Loucy (cell line): ENCODE measurements around the gene PHF20.

ENCODE experiments used
- H2AFZ ChIP-seq: fragments of 200-600 bp; sonication (generic); 2 replicates; pipeline ENCODE4 v1.6.0; 2016; ENCODE audit warnings: antibody characterized with exemption, mild to moderate bottlenecking, low read length, moderate library complexity
- H3F3A ChIP-seq: fragments of 200-600 bp; 2 replicates; pipeline ENCODE4 v1.6.0; 2016; ENCODE audit warnings: antibody characterized with exemption, low read depth, mild to moderate bottlenecking
- H3K27me3 ChIP-seq: fragments of 200-600 bp; sonication (generic); 2 replicates; pipeline ENCODE4 v1.6.1; 2014; ENCODE audit warnings: low read length, mild to moderate bottlenecking; ENCODE audit not compliant: insufficient read depth, poor library complexity, severe bottlenecking
- H3K36me3 ChIP-seq: fragments of 200-600 bp; sonication (generic); 2 replicates; pipeline ENCODE4 v1.6.1; 2016; ENCODE audit warnings: low read length; ENCODE audit not compliant: insufficient read depth
- H3K4me1 ChIP-seq: fragments of 200-600 bp; sonication (generic); 2 replicates; pipeline ENCODE4 v1.5.1; 2014; ENCODE audit warnings: low read length, mild to moderate bottlenecking; ENCODE audit not compliant: insufficient read depth, poor library complexity, severe bottlenecking
- H3K4me2 ChIP-seq: fragments of 200-600 bp; sonication (generic); 2 replicates; pipeline ENCODE4 v1.6.0; 2014; ENCODE audit warnings: antibody characterized with exemption, low read length, low read depth, mild to moderate bottlenecking; ENCODE audit not compliant: poor library complexity, severe bottlenecking
- H3K4me3 ChIP-seq: fragments of 200-600 bp; sonication (generic); 2 replicates; pipeline ENCODE4 v1.5.1; 2014; ENCODE audit warnings: low read length, mild to moderate bottlenecking, mixed read lengths; ENCODE audit not compliant: poor library complexity, severe bottlenecking
- H3K79me2 ChIP-seq: fragments of 200-600 bp; sonication (generic); 2 replicates; pipeline ENCODE4 v1.6.1; 2014; ENCODE audit warnings: low read length; ENCODE audit not compliant: insufficient read depth
- H3K9ac ChIP-seq: fragments of 200-600 bp; sonication (generic); 2 replicates; pipeline ENCODE4 v1.6.0; 2014; ENCODE audit warnings: mild to moderate bottlenecking, low read depth, low read length, moderate library complexity; ENCODE audit not compliant: poor library complexity, severe bottlenecking
- H3K9me2 ChIP-seq: fragments of 200-600 bp; sonication (generic); replicated peaks from 2 replicates; pipeline ENCODE4 v1.6.1; 2016; ENCODE audit warnings: low read depth, low read length, mixed read lengths
- H3K9me3 ChIP-seq: fragments of 200-600 bp; sonication (generic); 2 replicates; pipeline ENCODE4 v1.6.1; 2014; ENCODE audit warnings: mild to moderate bottlenecking, antibody characterized with exemption, low read length, low read depth; ENCODE audit not compliant: insufficient read depth
- H4K20me1 ChIP-seq: fragments of 200-600 bp; sonication (generic); 2 replicates; pipeline ENCODE4 v1.6.0; 2014; ENCODE audit warnings: antibody characterized with exemption, low read length, mild to moderate bottlenecking; ENCODE audit not compliant: insufficient read depth, poor library complexity, severe bottlenecking
- CTCF ChIP-seq: fragments of 200-600 bp; sonication (generic); conservative IDR thresholded peaks from 2 replicates; pipeline ENCODE4 v1.5.1; 2014; ENCODE audit warnings: mild to moderate bottlenecking, antibody characterized with exemption, low read length
- EZH2phosphoT487 ChIP-seq: fragments of 200-600 bp; IDR thresholded peaks from 2 replicates; pipeline ENCODE4 v1.6.1; 2018; ENCODE audit warnings: antibody characterized with exemption, mild to moderate bottlenecking, moderate library complexity, borderline replicate concordance

PHF20 gene

DNA sequence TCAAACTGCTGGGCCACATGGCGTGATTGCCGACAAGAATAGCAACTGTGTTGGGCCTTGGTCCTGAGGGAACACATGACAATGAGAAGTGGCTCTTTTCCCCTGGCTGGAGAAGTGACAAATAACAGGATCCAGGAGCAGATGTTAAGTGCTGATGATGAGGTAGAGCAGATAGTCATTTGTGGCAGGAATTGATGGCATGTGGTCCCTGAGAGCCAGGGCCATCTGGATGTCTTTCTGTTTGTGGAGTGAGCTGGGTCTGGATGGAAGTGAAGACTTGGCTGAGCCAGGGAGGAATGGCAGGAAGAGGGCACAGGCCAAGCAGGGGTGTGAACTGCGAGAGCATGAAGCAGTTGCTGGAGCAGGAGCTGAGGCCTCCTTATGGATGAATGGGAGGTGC, 114.7 kb downstream of the PHF20 start:
- Histone ChIP-seq H3K27me3 (no peaks in the 10 kb centered on the region), H4K20me1 (no peaks in the 10 kb centered on the region), H3K4me1 (no peaks in the 10 kb centered on the region), H3K36me3 (peaks cover 3% of the 10 kb centered on the region; the same call in 1 of the 2 replicates), H3K9me2 (no peaks in the 10 kb centered on the region), H3K9me3 (no peaks in the 10 kb centered on the region), H3K4me2 (no peak overlapping the region), H3K79me2 (no peaks in the 10 kb centered on the region), H3K4me3 (no peak overlapping the region), H3F3A (no peaks in the 10 kb centered on the region), H3K9ac (no peak overlapping the region), H2AFZ (no peak overlapping the region)
- TF ChIP-seq EZH2phosphoT487, result no peak
- TF ChIP-seq CTCF, result no peak

GRCh38 chr20:35887393-35888064, 115.7 kb downstream of the PHF20 start:
- TF ChIP-seq EZH2phosphoT487 (no peak), CTCF (no peak)
- H3K9ac ChIP-seq, result no peak overlapping the region
- no peaks in the 10 kb centered on the region for H3K27me3 ChIP-seq
- no peak overlapping the region for H3K4me2 ChIP-seq
- no peaks in the 10 kb centered on the region for H3K79me2 ChIP-seq
- H3K9me2 ChIP-seq, result no peaks in the 10 kb centered on the region
- peaks cover 3% of the 10 kb centered on the region; the same call in 1 of the 2 replicates for H3K36me3 ChIP-seq
- no peak overlapping the region for H3K4me3 ChIP-seq
- no peaks in the 10 kb centered on the region for H3K4me1 ChIP-seq
- no peak overlapping the region for H2AFZ ChIP-seq
- no peaks in the 10 kb centered on the region for H3K9me3 ChIP-seq
- H4K20me1 ChIP-seq, result no peaks in the 10 kb centered on the region
- H3F3A ChIP-seq, result no peaks in the 10 kb centered on the region

DNA sequence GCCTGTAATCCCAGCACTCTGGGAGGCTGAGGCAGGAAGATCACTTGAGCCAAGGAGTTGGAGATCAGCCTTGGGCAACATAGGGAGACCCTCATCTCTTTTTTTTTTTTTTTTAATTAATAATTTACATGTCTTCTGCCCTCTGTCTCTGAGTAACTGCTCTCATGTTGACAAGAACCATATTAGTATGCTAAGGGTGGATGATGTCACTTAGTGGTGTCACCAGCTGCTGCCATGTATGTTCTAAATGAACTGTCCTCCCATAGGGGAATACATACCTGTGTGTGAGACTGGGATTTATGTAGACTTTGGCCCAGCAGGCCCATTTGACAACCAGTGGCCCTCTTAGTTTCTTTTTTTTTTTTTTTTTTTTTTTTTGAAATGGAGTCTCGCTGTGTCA, 116.8 kb downstream of the PHF20 start:
- Histone ChIP-seq H3K4me3 (no peak overlapping the region), H3K4me2 (no peak overlapping the region), H4K20me1 (no peaks in the 10 kb centered on the region), H3K9me2 (no peaks in the 10 kb centered on the region), H3K9me3 (no peaks in the 10 kb centered on the region), H3K79me2 (no peaks in the 10 kb centered on the region), H2AFZ (no peak overlapping the region), H3K27me3 (no peaks in the 10 kb centered on the region), H3K36me3 (peaks cover 3% of the 10 kb centered on the region; the same call in 1 of the 2 replicates), H3K9ac (no peak overlapping the region), H3K4me1 (no peaks in the 10 kb centered on the region), H3F3A (no peaks in the 10 kb centered on the region)
- TF ChIP-seq CTCF, result no peak
- no peak for TF ChIP-seq EZH2phosphoT487
